Lower leg skin (tissue), 4 donors: ENCODE data around the gene GCAT. TPM values are rescaled to one million over a fixed set of nuclear protein-coding genes. Genes with fewer than 3 reads are reported as not detected.

Experiments used
- DNase-seq, 2 donors: peaks; one replicate each; pipeline ENCODE4 v3.0.0-alpha.2; 2019; ENCODE audit warnings: low spot score in 2 of 2
- H3K4me3 ChIP-seq: fragments of 200-600 bp; sonication (generic); 2 replicates; pipeline ENCODE4 v1.5.1; 2017; ENCODE audit warnings: mild to moderate bottlenecking, low read depth; ENCODE audit not compliant: poor library complexity, severe bottlenecking
- POLR2A ChIP-seq, 2 donors: fragments of 450-650 bp; IDR thresholded peaks; one replicate each; pipeline ENCODE4 v1.6.1; 2016 to 2017; ENCODE audit warnings: antibody characterized with exemption in 2 of 2, mild to moderate bottlenecking in 1 of 2, moderate library complexity in 1 of 2
- WGBS, 2 donors: methylation state at CpG; one replicate each; pipeline ENCODE4 v1.1.5; 2018; 5-methylcytosine and 5-hydroxymethylcytosine counted together
- intact Hi-C: fragments of 100-400 bp; cut with DNase I; formaldehyde crosslinking; loops from one replicate; pipeline ENCODE4 v1.15.0; 2023; ENCODE audit warnings: low total_unique reads
- total RNA-seq, 4 donors: library from RNA; depleted of rRNA; stranded (reverse); fragments of >200 nt; gene quantifications; one replicate each; pipeline ENCODE4 v1.1.0, GENCODE V29; 2016
- TF ChIP-seq, protein P1 (sequence below), 3 donors: fragments of 450-650 bp; IDR thresholded peaks; one replicate each; pipeline ENCODE4 v1.5.1; 2016; ENCODE audit warnings: antibody characterized with exemption in 3 of 3, mild to moderate bottlenecking in 3 of 3, moderate library complexity in 2 of 3

Gene GCAT
- total RNA-seq, 4 donors from 2014 or later = 12.5 to 20.4 (median 16.2) TPM

DNA sequence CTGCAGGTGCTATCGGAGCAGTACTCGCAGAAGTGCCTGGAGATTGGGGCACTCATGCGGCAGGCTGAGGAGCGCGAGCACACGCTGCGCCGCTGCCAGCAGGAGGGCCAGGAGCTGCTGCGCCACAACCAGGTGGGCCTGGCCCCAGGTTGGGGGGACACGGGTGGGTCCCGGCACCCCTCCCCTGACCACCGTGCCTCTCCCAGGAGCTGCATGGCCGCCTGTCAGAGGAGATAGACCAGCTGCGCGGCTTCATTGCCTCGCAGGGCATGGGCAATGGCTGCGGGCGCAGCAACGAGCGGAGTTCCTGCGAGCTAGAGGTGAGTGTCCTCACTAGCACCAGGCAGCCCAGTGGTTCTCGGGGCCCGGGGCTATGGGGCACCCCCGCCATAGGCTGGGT lies 38.7 kb upstream of the GCAT start:
- 93 to 95% methylated on average over 18 to 23 of the region's 24 CpGs for WGBS, 2 donors
- intact Hi-C loops = no loop called here
- TF ChIP-seq POLR2A (IDR thresholded peaks at IDR 0.05) = no peak
- TF ChIP-seq, protein P1, sequence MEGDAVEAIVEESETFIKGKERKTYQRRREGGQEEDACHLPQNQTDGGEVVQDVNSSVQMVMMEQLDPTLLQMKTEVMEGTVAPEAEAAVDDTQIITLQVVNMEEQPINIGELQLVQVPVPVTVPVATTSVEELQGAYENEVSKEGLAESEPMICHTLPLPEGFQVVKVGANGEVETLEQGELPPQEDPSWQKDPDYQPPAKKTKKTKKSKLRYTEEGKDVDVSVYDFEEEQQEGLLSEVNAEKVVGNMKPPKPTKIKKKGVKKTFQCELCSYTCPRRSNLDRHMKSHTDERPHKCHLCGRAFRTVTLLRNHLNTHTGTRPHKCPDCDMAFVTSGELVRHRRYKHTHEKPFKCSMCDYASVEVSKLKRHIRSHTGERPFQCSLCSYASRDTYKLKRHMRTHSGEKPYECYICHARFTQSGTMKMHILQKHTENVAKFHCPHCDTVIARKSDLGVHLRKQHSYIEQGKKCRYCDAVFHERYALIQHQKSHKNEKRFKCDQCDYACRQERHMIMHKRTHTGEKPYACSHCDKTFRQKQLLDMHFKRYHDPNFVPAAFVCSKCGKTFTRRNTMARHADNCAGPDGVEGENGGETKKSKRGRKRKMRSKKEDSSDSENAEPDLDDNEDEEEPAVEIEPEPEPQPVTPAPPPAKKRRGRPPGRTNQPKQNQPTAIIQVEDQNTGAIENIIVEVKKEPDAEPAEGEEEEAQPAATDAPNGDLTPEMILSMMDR (IDR thresholded peaks at IDR 0.05) = no peak
- H3K4me3 ChIP-seq = no peak overlapping the region
- DNase-seq = no peak

DNA sequence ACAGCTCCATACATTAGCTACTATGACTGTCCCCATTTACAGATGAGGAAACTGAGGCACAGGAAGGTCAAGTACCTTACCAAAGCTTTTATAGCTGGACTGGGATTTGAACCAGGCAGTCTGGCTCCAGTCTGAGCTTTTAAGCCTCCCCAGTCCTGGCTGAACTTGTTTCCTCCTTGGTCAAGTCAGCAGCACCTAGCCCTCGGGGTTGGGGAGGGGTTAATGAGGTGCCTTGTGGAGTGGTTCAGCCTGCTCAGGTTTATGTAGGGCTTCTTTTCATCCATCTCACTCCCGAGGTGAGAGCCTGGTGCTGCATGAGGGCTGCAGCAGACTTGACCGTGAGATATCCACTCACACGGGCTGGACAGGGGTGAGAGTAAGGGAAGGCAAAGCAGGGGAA lies 36.7 kb upstream of the GCAT start:
- no peak for DNase-seq
- 48 to 49% methylated on average over 4 of the region's 4 CpGs for WGBS, 2 donors
- intact Hi-C loops = no loop called here
- H3K4me3 ChIP-seq = no peak overlapping the region
- no peak for TF ChIP-seq POLR2A (IDR thresholded peaks at IDR 0.05)
- TF ChIP-seq, protein P1 (IDR thresholded peaks at IDR 0.05) = no peak

GRCh38 chr22:37771702-37772427 lies 35.9 kb upstream of the GCAT start:
- H3K4me3 ChIP-seq = no peak overlapping the region
- intact Hi-C loops = no loop called here
- no peak for TF ChIP-seq POLR2A (IDR thresholded peaks at IDR 0.05)
- TF ChIP-seq, protein P1 (IDR thresholded peaks at IDR 0.05) = no peak
- WGBS, 2 donors = 83 to 93% methylated on average over 17 of the region's 17 CpGs
- no peak for DNase-seq

DNA sequence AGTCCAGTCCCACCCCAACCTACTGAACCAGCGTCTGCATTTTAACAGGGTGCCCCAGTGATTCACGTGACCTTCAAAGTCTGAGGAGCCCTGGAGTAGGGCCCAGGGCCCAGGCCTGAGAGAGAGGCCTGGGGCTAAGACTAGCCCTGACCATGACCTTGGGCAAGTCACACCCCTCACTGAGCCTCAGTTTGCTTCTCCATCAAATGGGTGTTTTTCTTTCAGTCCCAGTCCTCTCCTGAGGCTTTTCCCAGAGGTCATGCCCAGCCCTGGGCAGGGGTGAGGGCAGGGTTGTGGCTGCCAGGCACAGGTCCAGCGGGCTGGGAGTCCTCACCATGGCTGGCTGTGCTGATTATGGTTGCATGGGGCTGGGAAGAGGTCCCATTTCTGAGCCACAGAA lies 33.0 kb upstream of the GCAT start:
- no peak for DNase-seq
- 88 to 89% methylated on average over 2 to 3 of the region's 3 CpGs for WGBS, 2 donors
- intact Hi-C loops = no loop called here
- TF ChIP-seq POLR2A (IDR thresholded peaks at IDR 0.05) = no peak
- TF ChIP-seq, protein P1 (IDR thresholded peaks at IDR 0.05) = no peak
- H3K4me3 ChIP-seq = no peak overlapping the region

- intact Hi-C loops = no loop called here
- H3K4me3 ChIP-seq = no peak overlapping the region
- DNase-seq = no peak
- TF ChIP-seq, protein P1 (IDR thresholded peaks at IDR 0.05) = no peak
- no peak for TF ChIP-seq POLR2A (IDR thresholded peaks at IDR 0.05)
- 76 to 77% methylated on average over 17 of the region's 17 CpGs for WGBS, 2 donors
Measured at GRCh38 chr22:37775785-37776638, 31.7 kb upstream of the GCAT start.
